ENCODE data around the gene ADAMTS14.

ADAMTS14 gene

GRCh38 chr10:70744617-70745143 lies 72.4 kb downstream of the ADAMTS14 start:
- TF ChIP-seq ARNTL (CRISPR knock-in tag; IDR thresholded peaks at IDR 0.05; ENCODE audit: borderline replicate concordance, low read depth), result no peak
- no peak for TF ChIP-seq RARB (CRISPR knock-in tag; IDR thresholded peaks at IDR 0.05)
- TF ChIP-seq PATZ1 (CRISPR knock-in tag; IDR thresholded peaks at IDR 0.05; ENCODE audit: borderline replicate concordance), result no peak
- no peak for ATAC-seq

- no peak for ATAC-seq
- TF ChIP-seq CREB5 (CRISPR knock-in tag; IDR thresholded peaks at IDR 0.05; ENCODE audit: low read depth) (no peak), ZNF8 (CRISPR knock-in tag; IDR thresholded peaks at IDR 0.05) (no peak), ISL1 (CRISPR knock-in tag; IDR thresholded peaks at IDR 0.05) (no peak), TCF4 (CRISPR knock-in tag; IDR thresholded peaks at IDR 0.05; ENCODE audit: borderline replicate concordance) (no peak), ZNF70 (CRISPR knock-in tag; IDR thresholded peaks at IDR 0.05) (no peak), PATZ1 (CRISPR knock-in tag; IDR thresholded peaks at IDR 0.05; ENCODE audit: borderline replicate concordance) (no peak), POU6F1 (CRISPR knock-in tag; IDR thresholded peaks at IDR 0.05; ENCODE audit: borderline replicate concordance, low read depth) (no peak), GLIS3 (CRISPR knock-in tag; IDR thresholded peaks at IDR 0.05) (no peak), CSRNP3 (CRISPR knock-in tag; IDR thresholded peaks at IDR 0.05) (no peak), BACH2 (CRISPR knock-in tag; IDR thresholded peaks at IDR 0.05; ENCODE audit: borderline replicate concordance) (no peak), ZC3H10 (CRISPR knock-in tag; IDR thresholded peaks at IDR 0.05) (no peak), ESRRG (CRISPR knock-in tag; IDR thresholded peaks at IDR 0.05) (no peak), TSHZ2 (CRISPR knock-in tag; IDR thresholded peaks at IDR 0.05) (no peak), ZFP30 (CRISPR knock-in tag; IDR thresholded peaks at IDR 0.05) (no peak), OSR1 (CRISPR knock-in tag; IDR thresholded peaks at IDR 0.05) (no peak), SNAI2 (CRISPR knock-in tag; IDR thresholded peaks at IDR 0.05) (no peak), CSDC2 (CRISPR knock-in tag; IDR thresholded peaks at IDR 0.05) (no peak)
Observed at GRCh38 chr10:70745555-70745954, 73.2 kb downstream of the ADAMTS14 start.

All from SK-N-SH treated with all-trans-retinoic acid at 6 μM for 48 hours (cell line).